Amygdala (tissue), 56 donors: ENCODE results near the gene RAB23.

ENCODE experiments used
- DNase-seq, 56 donors: peaks; one replicate each; lab custom pipeline; 2025; lab: John Stamatoyannopoulos, UW

Gene RAB23

GRCh38 chr6:57221936-57222742 is at the start of gene RAB23:
Gene RAB23 (minus strand): TSS chr6:57222307. CDS start chr6:57210380, 11,927 bp downstream.
- peak in 55 of 56 donors; percentile 5 to 90 (median 74) for DNase-seq

DNA sequence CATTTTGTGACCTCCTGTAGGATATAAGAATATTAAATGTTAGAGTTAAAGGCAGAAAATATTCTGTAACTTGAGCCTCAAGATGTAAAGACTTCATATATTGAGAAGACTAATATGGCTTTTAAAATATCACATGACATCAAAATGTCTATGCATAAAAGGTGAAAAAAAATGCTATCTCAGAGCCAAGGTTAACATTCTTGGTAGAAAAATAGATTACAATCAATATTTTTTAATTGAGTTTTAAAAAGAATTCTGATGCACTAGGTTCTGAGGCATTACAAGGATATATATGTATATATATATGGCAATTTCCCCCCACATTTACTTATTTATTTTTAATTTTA is 46.2 kb upstream of the RAB23 start:
- no peak for DNase-seq

DNA sequence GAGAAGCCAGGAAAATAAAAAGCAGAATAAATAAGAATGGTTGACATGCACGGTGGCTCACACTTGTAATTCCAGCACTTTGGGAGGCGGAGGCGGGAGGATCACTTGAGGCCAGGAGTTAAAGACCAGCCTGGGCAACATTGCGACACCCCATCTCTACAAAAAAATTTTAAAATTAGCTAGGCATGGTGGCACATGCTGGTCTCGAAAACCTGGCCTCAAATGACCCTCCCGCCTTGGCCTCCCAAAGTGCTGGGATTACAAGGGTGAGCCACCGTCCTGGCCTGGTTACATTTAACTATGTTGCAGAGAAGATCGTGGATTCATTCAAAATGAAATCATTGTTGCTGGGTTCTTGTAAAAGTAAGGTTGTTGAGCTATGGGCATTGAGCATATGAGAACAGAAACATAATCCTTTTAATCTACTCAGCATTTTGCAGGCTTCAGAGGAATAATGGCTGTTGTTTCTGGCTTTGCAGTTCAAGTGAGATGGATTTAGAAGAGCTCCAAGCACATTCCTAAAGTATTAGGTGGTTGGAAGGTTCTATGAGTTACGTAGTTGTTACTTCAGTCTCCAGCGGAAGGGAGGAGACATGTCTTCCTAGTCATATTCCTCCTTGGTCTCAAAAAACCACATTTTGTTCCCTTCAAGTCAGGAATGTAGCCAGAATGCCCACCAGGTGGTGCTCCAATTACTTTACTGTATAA is 45.6 kb upstream of the RAB23 start:
- peak in 1 of 56 donors; percentile 13 for DNase-seq

DNA sequence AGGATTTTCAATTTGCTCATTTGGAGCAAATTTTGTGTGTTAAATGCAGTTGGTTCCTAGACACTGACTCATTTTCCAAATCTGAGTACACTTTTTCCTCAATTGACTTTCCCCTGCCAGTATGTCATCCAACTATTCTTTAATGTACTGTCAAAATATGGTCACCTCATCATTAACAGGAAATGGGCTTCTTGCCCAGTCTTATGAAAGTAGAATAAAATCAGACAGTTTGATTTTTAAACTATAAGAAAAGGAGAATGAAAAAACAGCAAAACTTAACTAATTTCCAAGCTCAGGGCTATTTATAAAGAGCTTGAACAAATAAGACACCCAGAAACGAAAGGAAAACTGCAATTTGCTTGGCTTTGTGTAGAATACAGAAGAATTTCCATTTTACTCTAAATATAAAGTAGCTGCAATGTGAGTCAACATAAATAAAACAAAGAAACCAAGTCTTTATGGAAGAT is 43.7 kb upstream of the RAB23 start:
- no peak for DNase-seq

DNA sequence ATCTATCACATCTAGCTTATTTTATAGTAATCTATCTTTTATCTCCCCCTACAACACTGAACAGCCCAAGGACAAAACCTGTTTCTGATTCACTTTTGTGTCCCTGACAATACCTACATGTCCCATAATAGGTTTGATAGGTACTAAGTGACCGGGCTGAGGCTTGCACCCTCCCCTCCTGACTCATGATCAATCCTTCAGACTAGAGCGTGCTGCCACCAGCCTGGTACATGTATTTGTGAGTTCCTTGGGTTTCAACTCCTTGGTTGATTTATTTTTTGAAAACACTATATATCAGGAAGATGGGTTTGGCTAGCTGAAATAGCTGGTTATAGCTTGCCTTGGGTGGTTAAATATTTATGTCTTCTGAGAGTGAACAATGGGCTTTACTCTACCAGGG is 41.6 kb upstream of the RAB23 start:
- DNase-seq = no peak

- DNase-seq = no peak
Observed at GRCh38 chr6:57262901-57263694, 41.0 kb upstream of the RAB23 start.

- peak in 28 of 56 donors; percentile 1 to 46 (median 12) for DNase-seq
Observed at GRCh38 chr6:57262488-57262887, 40.4 kb upstream of the RAB23 start.

GRCh38 chr6:57261926-57262325 is 39.8 kb upstream of the RAB23 start:
- DNase-seq = peak in 1 of 56 donors; percentile 1

GRCh38 chr6:57259064-57259463 is 37.0 kb upstream of the RAB23 start:
- no peak for DNase-seq

GRCh38 chr6:57257911-57258541 is 35.9 kb upstream of the RAB23 start:
- no peak for DNase-seq

DNA sequence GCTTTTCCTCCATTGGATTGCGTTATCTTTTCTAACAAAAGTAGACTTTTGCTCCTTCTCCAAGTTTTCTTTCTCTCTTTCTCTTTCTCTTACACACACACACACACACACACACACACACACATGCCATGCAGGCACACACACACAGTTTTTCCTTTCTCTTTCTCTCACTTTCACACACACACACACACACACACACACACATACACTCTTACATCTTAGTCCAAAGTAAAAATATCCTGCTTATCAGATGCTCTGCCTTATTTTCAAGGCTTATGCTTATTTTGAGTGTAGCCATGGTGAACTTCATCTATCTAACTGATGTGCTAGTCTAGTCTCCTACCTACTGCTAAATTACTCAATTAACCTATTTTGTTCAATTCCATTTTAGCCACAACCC is 34.4 kb upstream of the RAB23 start:
- DNase-seq = no peak

GRCh38 chr6:57255451-57256169 is 33.5 kb upstream of the RAB23 start:
- DNase-seq = no peak

DNA sequence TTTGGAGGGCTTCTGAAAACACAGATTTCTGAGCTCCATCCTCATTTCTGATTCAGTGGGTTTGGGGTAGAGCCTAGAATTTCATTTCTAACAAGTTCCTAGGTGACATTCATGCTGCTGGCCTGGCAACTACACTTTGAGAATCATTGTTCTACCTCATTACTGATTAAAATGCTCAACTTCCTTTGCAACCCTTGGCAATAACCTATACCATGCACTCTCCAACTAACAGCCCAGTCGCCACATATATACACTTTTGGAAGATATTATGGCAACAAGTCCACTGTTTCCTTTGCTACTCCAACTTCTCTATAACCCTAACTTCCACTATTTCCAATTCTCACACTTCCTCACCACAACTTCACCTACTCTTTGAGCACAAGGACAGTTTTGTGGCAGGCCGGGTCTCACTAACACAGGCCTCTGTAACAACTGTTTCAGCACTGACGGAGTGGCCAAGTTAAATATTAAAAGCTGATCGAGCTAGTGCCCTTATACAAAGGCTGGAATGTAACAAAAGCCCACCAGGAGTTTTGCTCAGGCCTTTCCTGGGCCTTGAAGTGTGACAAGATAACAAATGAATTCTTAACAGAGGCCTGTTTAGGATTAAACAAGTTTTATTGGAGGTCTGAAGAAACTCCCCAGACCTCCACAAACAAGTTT is 32.1 kb upstream of the RAB23 start:
- DNase-seq = no peak

GRCh38 chr6:57252975-57253374 is 30.9 kb upstream of the RAB23 start:
- no peak for DNase-seq

GRCh38 chr6:57252137-57252536 is 30.0 kb upstream of the RAB23 start:
- no peak for DNase-seq

GRCh38 chr6:57250348-57250747 is 28.2 kb upstream of the RAB23 start:
- no peak for DNase-seq

DNA sequence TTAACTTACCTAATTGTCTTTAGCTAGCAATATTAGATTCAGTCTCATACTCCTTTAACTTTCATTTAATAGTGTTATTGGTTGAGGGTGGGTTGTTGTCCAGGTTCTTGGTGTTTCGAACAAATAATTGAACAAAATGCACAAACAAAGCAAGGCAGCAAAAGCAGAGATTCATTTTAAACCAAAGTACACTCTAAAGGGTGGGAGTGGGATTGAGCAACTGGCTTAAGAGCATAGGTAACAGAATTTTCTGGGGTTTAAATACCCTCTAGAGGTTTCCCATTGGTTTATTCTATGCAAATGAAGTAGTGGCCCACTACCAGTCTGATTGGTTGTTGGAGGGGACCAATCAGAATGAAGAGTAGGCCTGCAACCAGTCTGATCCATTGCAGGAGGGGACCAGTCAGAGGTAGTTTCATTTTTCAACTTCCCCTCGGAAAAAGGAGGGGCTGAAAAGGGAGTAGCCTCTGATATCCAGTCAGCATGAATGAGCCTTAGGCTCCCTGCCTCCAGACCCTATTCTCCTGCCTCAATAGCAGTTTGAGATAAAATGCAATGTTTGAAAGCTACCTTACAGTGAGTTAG is 26.3 kb upstream of the RAB23 start:
- DNase-seq = no peak

DNA sequence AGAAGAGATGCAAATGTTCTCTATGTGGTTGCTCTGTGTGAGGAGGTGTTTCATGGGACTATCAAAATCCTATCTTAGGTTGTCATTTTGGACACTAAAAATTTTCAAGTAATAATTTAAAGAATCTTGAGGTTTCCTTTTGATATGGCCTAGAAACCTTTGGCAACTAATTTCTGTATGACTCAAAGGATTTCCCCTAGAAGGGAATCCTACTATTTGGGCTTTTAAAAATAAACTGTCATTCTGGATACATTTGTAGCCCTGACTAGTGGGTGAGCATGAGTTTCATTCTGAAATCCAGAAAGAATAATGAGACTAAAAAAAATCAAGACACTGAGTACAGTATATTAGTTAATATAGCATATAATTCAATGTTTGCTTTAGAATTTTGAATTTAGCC is 25.5 kb upstream of the RAB23 start:
- DNase-seq = no peak

- no peak for DNase-seq
Observed at GRCh38 chr6:57246307-57246706, 24.2 kb upstream of the RAB23 start.
